Neural cell (in vitro differentiated cells): ENCODE results near the gene TM2D3. TPM values are rescaled to one million over a fixed set of nuclear protein-coding genes. Genes with fewer than 3 reads are reported as not detected.

Experiments
- H2AFZ ChIP-seq: fragments of 200-600, 300-800 bp; sonication (generic), shearing (Covaris generic); 2 replicates; pipeline ENCODE4 v1.6.0; 2014; ENCODE audit warnings: low read depth, mild to moderate bottlenecking, antibody characterized with exemption, low read length, moderate library complexity
- H3F3A ChIP-seq: fragments of 200-600 bp; shearing (Covaris generic); 2 replicates; pipeline ENCODE4 v1.6.1; 2016; ENCODE audit warnings: mild to moderate bottlenecking, moderate library complexity, mixed read lengths, antibody characterized with exemption, low read length; ENCODE audit not compliant: insufficient read depth, poor library complexity, severe bottlenecking
- H3K27ac ChIP-seq: fragments of 200-600, 300-800 bp; sonication (generic), shearing (Covaris generic); 2 replicates; pipeline ENCODE4 v1.5.1; 2014; ENCODE audit warnings: mild to moderate bottlenecking, low read length, moderate library complexity
- H3K27me3 ChIP-seq: fragments of 300-800, 200-600 bp; sonication (generic), shearing (Covaris generic); 2 replicates; pipeline ENCODE4 v1.6.0; 2014; ENCODE audit warnings: mild to moderate bottlenecking, low read depth, low read length, moderate library complexity; ENCODE audit not compliant: insufficient read depth
- H3K36me3 ChIP-seq: fragments of 300-800, 200-600 bp; sonication (generic), shearing (Covaris generic); 2 replicates; pipeline ENCODE4 v1.5.1; 2014; ENCODE audit warnings: mild to moderate bottlenecking, antibody characterized with exemption, low read length, moderate library complexity; ENCODE audit not compliant: insufficient read depth
- H3K4me2 ChIP-seq: fragments of 300-800, 200-600 bp; sonication (generic), shearing (Covaris generic); 2 replicates; pipeline ENCODE4 v1.6.0; 2014; ENCODE audit warnings: mild to moderate bottlenecking, low read length
- H3K4me3 ChIP-seq: fragments of 300-800, 200-600 bp; sonication (generic), shearing (Covaris generic); 2 replicates; pipeline ENCODE4 v1.5.1; 2014; ENCODE audit warnings: mild to moderate bottlenecking, low read length, moderate library complexity
- H3K79me2 ChIP-seq: fragments of 200-600 bp; shearing (Covaris generic); replicated peaks from 2 replicates; pipeline ENCODE4 v1.6.0; 2014; ENCODE audit warnings: mild to moderate bottlenecking, low read length, moderate library complexity; ENCODE audit not compliant: insufficient read depth
- H3K9ac ChIP-seq: fragments of 300-800, 200-600 bp; sonication (generic), shearing (Covaris generic); 2 replicates; pipeline ENCODE4 v1.6.1; 2016; ENCODE audit warnings: mild to moderate bottlenecking, low read length, mixed read lengths
- H3K9me2 ChIP-seq: fragments of 200-600 bp; shearing (Covaris generic); 2 replicates; pipeline ENCODE4 v1.6.1; 2016; ENCODE audit warnings: mild to moderate bottlenecking, low read length, mixed read lengths; ENCODE audit not compliant: insufficient read depth
- H3K9me3 ChIP-seq: fragments of 200-600, 300-800 bp; sonication (generic), shearing (Covaris generic); 2 replicates; pipeline ENCODE4 v1.6.1; 2016; ENCODE audit warnings: mild to moderate bottlenecking, mixed run types, low read length, moderate library complexity, mixed read lengths
- H4K20me1 ChIP-seq: fragments of 200-600 bp; shearing (Covaris generic); 2 replicates; pipeline ENCODE4 v1.6.1; 2016; ENCODE audit warnings: mild to moderate bottlenecking, mixed run types; ENCODE audit not compliant: insufficient read depth
- EP300 ChIP-seq: fragments of 450-650 bp; conservative IDR thresholded peaks from 2 replicates; pipeline ENCODE4 v1.6.1; 2014; ENCODE audit warnings: antibody characterized with exemption, mild to moderate bottlenecking, moderate library complexity; ENCODE audit not compliant: poor library complexity, severe bottlenecking
- EZH2 ChIP-seq: fragments of 200-600, 300-800 bp; shearing (Covaris generic), sonication (generic); IDR thresholded peaks from 2 replicates; pipeline ENCODE4 v1.6.1; 2014; ENCODE audit warnings: antibody characterized with exemption, low read length, borderline replicate concordance, mild to moderate bottlenecking; ENCODE audit not compliant: insufficient read depth, poor library complexity, severe bottlenecking
- MXI1 ChIP-seq: fragments of 450-650 bp; conservative IDR thresholded peaks from 2 replicates; pipeline ENCODE4 v1.6.1; 2014; ENCODE audit warnings: antibody characterized with exemption, mild to moderate bottlenecking; ENCODE audit not compliant: poor library complexity, severe bottlenecking
- POLR2AphosphoS5 ChIP-seq: IDR thresholded peaks from 2 replicates; pipeline ENCODE4 v1.6.1; 2012
- RAD21 ChIP-seq: fragments of 450-650 bp; conservative IDR thresholded peaks from 2 replicates; pipeline ENCODE4 v1.6.1; 2014; ENCODE audit warnings: antibody characterized with exemption, mild to moderate bottlenecking, moderate library complexity
- SMC3 ChIP-seq: fragments of 450-650 bp; conservative IDR thresholded peaks from 2 replicates; pipeline ENCODE4 v1.6.1; 2014; ENCODE audit warnings: antibody characterized with exemption, mild to moderate bottlenecking, moderate library complexity; ENCODE audit not compliant: poor library complexity
- TAF1 ChIP-seq: IDR thresholded peaks from 2 replicates; pipeline ENCODE4 v1.6.1; 2012; ENCODE audit warnings: low read depth
- polyA plus RNA-seq: library from polyadenylated mRNA; depleted of rRNA; stranded (reverse); fragments of >200 nt; gene quantifications from 2 replicates; pipeline ENCODE4 v1.2.3, GENCODE V29; 2014
- TF ChIP-seq, protein P1 (sequence below): IDR thresholded peaks from 2 replicates; pipeline ENCODE4 v1.6.1; 2012; ENCODE audit warnings: borderline replicate concordance
- TF ChIP-seq, protein P2 (sequence below): fragments of 450-650 bp; IDR thresholded peaks from 2 replicates; pipeline ENCODE4 v1.5.1; 2014; ENCODE audit warnings: antibody characterized with exemption, mild to moderate bottlenecking, moderate library complexity; ENCODE audit not compliant: poor library complexity, severe bottlenecking

TM2D3 gene
- polyA plus RNA-seq, 1 donor from 2014 or later, result 343 TPM

DNA sequence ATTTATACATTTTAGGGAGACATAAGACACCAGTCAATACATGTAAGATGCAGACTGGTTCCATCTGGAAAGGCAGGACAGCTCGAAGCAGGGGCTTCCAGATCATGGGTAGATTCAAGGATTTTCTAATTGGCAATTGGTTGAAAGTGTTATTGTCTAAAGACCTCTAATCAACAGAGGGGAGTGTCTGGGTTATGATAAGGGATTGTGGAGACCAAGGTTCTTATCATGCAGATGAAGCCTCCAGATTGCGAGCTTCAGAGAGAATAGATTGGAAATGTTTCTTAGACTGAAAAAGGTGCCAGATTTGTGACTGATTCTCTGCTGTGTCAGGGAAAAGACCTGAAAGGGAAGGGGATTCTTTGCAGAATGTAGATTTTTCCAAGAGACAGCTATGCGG is 15.1 kb downstream of the TM2D3 start:
- H3K9me2 ChIP-seq, result no peaks in the 10 kb centered on the region
- H2AFZ ChIP-seq, result no peak overlapping the region
- no peaks in the 10 kb centered on the region for H3K9me3 ChIP-seq
- peaks cover 5% of the 10 kb centered on the region for H3K79me2 ChIP-seq
- H3K27me3 ChIP-seq, result no peaks in the 10 kb centered on the region
- no peak overlapping the region for H3K27ac ChIP-seq
- TF ChIP-seq POLR2AphosphoS5, result no peak
- TF ChIP-seq, protein P1, sequence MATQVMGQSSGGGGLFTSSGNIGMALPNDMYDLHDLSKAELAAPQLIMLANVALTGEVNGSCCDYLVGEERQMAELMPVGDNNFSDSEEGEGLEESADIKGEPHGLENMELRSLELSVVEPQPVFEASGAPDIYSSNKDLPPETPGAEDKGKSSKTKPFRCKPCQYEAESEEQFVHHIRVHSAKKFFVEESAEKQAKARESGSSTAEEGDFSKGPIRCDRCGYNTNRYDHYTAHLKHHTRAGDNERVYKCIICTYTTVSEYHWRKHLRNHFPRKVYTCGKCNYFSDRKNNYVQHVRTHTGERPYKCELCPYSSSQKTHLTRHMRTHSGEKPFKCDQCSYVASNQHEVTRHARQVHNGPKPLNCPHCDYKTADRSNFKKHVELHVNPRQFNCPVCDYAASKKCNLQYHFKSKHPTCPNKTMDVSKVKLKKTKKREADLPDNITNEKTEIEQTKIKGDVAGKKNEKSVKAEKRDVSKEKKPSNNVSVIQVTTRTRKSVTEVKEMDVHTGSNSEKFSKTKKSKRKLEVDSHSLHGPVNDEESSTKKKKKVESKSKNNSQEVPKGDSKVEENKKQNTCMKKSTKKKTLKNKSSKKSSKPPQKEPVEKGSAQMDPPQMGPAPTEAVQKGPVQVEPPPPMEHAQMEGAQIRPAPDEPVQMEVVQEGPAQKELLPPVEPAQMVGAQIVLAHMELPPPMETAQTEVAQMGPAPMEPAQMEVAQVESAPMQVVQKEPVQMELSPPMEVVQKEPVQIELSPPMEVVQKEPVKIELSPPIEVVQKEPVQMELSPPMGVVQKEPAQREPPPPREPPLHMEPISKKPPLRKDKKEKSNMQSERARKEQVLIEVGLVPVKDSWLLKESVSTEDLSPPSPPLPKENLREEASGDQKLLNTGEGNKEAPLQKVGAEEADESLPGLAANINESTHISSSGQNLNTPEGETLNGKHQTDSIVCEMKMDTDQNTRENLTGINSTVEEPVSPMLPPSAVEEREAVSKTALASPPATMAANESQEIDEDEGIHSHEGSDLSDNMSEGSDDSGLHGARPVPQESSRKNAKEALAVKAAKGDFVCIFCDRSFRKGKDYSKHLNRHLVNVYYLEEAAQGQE, result no peak
- TF ChIP-seq, protein P2, sequence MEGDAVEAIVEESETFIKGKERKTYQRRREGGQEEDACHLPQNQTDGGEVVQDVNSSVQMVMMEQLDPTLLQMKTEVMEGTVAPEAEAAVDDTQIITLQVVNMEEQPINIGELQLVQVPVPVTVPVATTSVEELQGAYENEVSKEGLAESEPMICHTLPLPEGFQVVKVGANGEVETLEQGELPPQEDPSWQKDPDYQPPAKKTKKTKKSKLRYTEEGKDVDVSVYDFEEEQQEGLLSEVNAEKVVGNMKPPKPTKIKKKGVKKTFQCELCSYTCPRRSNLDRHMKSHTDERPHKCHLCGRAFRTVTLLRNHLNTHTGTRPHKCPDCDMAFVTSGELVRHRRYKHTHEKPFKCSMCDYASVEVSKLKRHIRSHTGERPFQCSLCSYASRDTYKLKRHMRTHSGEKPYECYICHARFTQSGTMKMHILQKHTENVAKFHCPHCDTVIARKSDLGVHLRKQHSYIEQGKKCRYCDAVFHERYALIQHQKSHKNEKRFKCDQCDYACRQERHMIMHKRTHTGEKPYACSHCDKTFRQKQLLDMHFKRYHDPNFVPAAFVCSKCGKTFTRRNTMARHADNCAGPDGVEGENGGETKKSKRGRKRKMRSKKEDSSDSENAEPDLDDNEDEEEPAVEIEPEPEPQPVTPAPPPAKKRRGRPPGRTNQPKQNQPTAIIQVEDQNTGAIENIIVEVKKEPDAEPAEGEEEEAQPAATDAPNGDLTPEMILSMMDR, result no peak
- TF ChIP-seq SMC3, result no peak
- TF ChIP-seq EP300, result no peak
- TF ChIP-seq EZH2, result no peak
- no peak for TF ChIP-seq MXI1
- no peak for TF ChIP-seq RAD21
- TF ChIP-seq TAF1, result no peak
- no peaks in the 10 kb centered on the region for H3F3A ChIP-seq
- H3K4me3 ChIP-seq, result no peak overlapping the region
- no peaks in the 10 kb centered on the region for H4K20me1 ChIP-seq
- H3K4me2 ChIP-seq, result no peak overlapping the region
- no peaks in the 10 kb centered on the region for H3K36me3 ChIP-seq
- H3K9ac ChIP-seq, result no peak overlapping the region

DNA sequence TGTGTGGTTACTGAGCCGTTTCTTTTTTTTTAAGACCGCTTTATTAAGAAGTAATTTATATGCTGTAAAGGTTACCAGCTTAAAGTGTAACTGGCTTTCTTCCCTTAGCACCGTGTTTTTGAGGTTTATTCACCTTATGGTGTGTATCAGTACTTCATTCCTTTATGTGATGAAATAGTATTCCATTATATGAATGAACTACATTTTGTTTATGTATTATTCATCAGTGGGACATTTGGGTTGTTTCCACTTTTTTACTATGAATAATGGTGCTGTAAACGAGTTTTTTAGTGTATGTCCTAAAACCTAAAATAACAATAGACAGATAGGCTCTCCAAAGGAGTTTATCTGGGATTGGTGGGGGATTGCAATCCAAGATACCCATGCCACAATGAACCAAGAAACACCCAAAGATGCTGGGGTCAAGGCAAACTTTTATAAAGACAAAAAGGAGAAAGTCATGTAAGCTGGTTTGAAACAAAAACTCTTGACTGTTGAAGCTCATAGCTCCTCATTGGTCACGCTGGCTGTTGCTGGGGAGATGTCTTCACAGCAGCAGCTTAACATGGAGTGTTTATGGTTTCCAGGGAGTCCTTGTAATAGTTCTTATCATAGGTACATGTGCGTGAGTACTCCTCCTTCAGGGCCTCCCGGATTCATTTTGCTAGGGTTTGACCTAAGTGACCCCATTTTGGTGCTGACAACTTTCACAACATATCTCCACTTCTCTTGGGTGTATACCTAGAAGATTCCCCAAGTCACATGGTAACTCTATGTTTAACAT is 16.0 kb downstream of the TM2D3 start:
- no peak overlapping the region for H3K4me2 ChIP-seq
- no peak overlapping the region for H2AFZ ChIP-seq
- TF ChIP-seq MXI1 (no peak), POLR2AphosphoS5 (no peak), RAD21 (no peak), EP300 (no peak), SMC3 (no peak), EZH2 (no peak), TAF1 (no peak)
- TF ChIP-seq, protein P2, result no peak
- TF ChIP-seq, protein P1, result no peak
- H3K27me3 ChIP-seq, result no peaks in the 10 kb centered on the region
- no peaks in the 10 kb centered on the region for H3K36me3 ChIP-seq
- no peaks in the 10 kb centered on the region for H3K9me2 ChIP-seq
- H3F3A ChIP-seq, result no peaks in the 10 kb centered on the region
- no peak overlapping the region for H3K9ac ChIP-seq
- H3K9me3 ChIP-seq, result no peaks in the 10 kb centered on the region
- H3K4me3 ChIP-seq, result no peak overlapping the region
- H4K20me1 ChIP-seq, result no peaks in the 10 kb centered on the region
- no peak overlapping the region for H3K27ac ChIP-seq
- peaks cover 5% of the 10 kb centered on the region for H3K79me2 ChIP-seq
